MCF 10A (cell line): Measurements from ENCODE around the gene VIM. TPM values are rescaled to one million over a fixed set of nuclear protein-coding genes. Genes with fewer than 3 reads are reported as not detected.

Experiments
- Bru-seq: library from RNA; stranded (reverse); fragments of 400-500 nt; gene quantifications from one replicate; lab custom pipeline; 2021; lab: Mats Ljungman, UMichigan
- BruChase-seq, 2 experiments: library from RNA; stranded (reverse); fragments of 400-500 nt; gene quantifications; one replicate each; lab custom pipeline; 2021; lab: Mats Ljungman, UMichigan
- BruUV-seq: library from RNA; stranded (reverse); fragments of 400-500 nt; replicated peaks from 2 replicates; lab custom pipeline; 2021; lab: Mats Ljungman, UMichigan
- CTCF ChIA-PET: fragments of 300-600 bp; sonication (Branson Sonifier 250); formaldehyde crosslinking; extraction: SDS; loops from one replicate; lab custom pipeline; 2021; ENCODE audit warnings: antibody characterized with exemption, inconsistent platforms; lab: Yijun Ruan, JAX
- POLR2A ChIA-PET: fragments of 300-600, 350-650 bp; sonication (Branson Sonifier 250); formaldehyde crosslinking; extraction: SDS; loops from one replicate; lab custom pipeline; 2020; ENCODE audit warnings: antibody characterized with exemption, inconsistent platforms; lab: Yijun Ruan, JAX
- DNase-seq: peaks from one replicate; pipeline ENCODE4 v3.0.0-alpha.2; 2018; ENCODE audit not compliant: unreplicated experiment
- H3K27ac Mint-ChIP-seq: one replicate; pipeline ENCODE4 v1.8.0; 2022; ENCODE audit warnings: mild to moderate bottlenecking, low read depth, mixed read lengths; ENCODE audit not compliant: unreplicated experiment
- H3K27me3 Mint-ChIP-seq: one replicate; pipeline ENCODE4 v1.8.0; 2022; ENCODE audit warnings: mixed read lengths; ENCODE audit not compliant: insufficient read depth, unreplicated experiment
- H3K36me3 Mint-ChIP-seq: one replicate; pipeline ENCODE4 v1.8.0; 2022; ENCODE audit warnings: mild to moderate bottlenecking, moderate library complexity, mixed read lengths; ENCODE audit not compliant: insufficient read depth, unreplicated experiment
- H3K4me1 Mint-ChIP-seq: one replicate; pipeline ENCODE4 v1.8.0; 2022; ENCODE audit warnings: mixed read lengths; ENCODE audit not compliant: insufficient read depth, unreplicated experiment
- H3K4me3 Mint-ChIP-seq: one replicate; pipeline ENCODE4 v1.8.0; 2022; ENCODE audit warnings: mild to moderate bottlenecking, moderate library complexity, mixed read lengths; ENCODE audit not compliant: unreplicated experiment
- H3K9me3 Mint-ChIP-seq: one replicate; pipeline ENCODE4 v1.8.0; 2022; ENCODE audit warnings: mixed read lengths; ENCODE audit not compliant: unreplicated experiment
- CTCF ChIP-seq: fragments of 200-600 bp; IDR thresholded peaks from one replicate; pipeline ENCODE4 v1.8.0; 2022; ENCODE audit warnings: antibody characterized with exemption, mild to moderate bottlenecking; ENCODE audit not compliant: unreplicated experiment
- intact Hi-C: fragments of 100-400 bp; cut with micrococcal nuclease; formaldehyde crosslinking; loops from 2 replicates; pipeline ENCODE4 v1.14.1; 2022
- long read RNA-seq: library from polyadenylated mRNA; stranded (forward); transcript quantifications from one replicate; pipeline ENCODE4 v2.0.0, GENCODE V29; 2022
- total RNA-seq: library from RNA; stranded (reverse); gene quantifications from 2 replicates; pipeline ENCODE4 v1.2.3, GENCODE V29; 2022

The VIM gene
- total RNA-seq (1,413 and 1,430 TPM in 2 replicates), Bru-seq, nascent RNA (percentile 99 among the genes with signal in this experiment), BruChase-seq, experiment 1, labeled RNA remaining after a 6-hour chase (percentile 100 among the genes with signal in this experiment), BruChase-seq, experiment 2, labeled RNA remaining after a 2-hour chase (percentile 99 among the genes with signal in this experiment)
- long read RNA-seq, transcript VIM-201 (9 exons, 1,868 nt): major isoform, 950 of 1,015 reads
- long read RNA-seq, partial matches to known transcripts: 29 of 1,015 reads
- long read RNA-seq, other reads (novel, unspliced or antisense): 36 of 1,015 reads

- peak within 1 kb of the TSS; percentile 95 for H3K27ac Mint-ChIP-seq
- DNase-seq: peak; percentile 97
- H3K4me3 Mint-ChIP-seq: peak within 1 kb of the TSS; percentile 76
- H3K36me3 Mint-ChIP-seq: peaks cover 43% of the 10 kb centered on the region
- H3K9me3 Mint-ChIP-seq: no peaks in the 10 kb centered on the region
- BruUV-seq: no TSS peak
- intact Hi-C loops: loop anchor here (1.0 to 5.0 kb wide), 5 partner anchors 12 to 336 kb away; partner anchors contain the start of gene TRDMT1
- ChIA-PET CTCF (interaction anchor here (0.6 to 2.6 kb wide), 7 partner anchors 13 to 1211 kb away, joined by 3 to 23 read pairs (median 4); partner anchors contain the start of gene TRDMT1), POLR2A (interaction anchor here (0.7 to 6.0 kb wide), 9 partner anchors 9 to 411 kb away, joined by 3 to 126 read pairs (median 5); partner anchors contain the start of genes RSU1 and TRDMT1)
- peaks cover 18% of the 10 kb centered on the region for H3K4me1 Mint-ChIP-seq
- H3K27me3 Mint-ChIP-seq: no peaks in the 10 kb centered on the region
- TF ChIP-seq CTCF: no peak
Observed at GRCh38 chr10:17228091-17229015, at the start of gene VIM. Gene VIM (plus strand): TSS chr10:17228241. CDS start chr10:17229423, 1,182 bp downstream.

DNA sequence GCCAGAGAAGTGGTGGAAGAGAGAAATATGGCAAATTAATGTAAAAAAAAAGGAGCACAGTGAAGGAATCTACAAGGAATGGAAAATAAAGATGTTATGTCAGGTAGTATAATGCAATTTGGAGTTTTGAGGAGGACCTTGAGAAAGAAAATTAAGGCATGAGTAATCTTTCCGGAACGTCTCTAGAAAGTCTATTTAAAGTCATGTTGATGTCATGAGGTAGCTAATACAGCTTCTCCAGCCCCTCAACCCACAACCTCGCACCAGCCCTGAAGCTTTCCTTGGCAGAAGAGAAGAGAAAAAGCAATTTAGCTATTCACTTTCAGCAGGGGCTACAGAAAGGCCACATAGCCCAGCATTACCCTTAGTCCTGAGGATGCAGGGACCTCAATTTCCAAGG lies 49.0 kb upstream of the VIM start:
- TF ChIP-seq CTCF: no peak
- Mint-ChIP-seq H3K27me3 (no peaks in the 10 kb centered on the region), H3K4me3 (no peak overlapping the region), H3K9me3 (no peaks in the 10 kb centered on the region), H3K4me1 (peaks cover 6% of the 10 kb centered on the region), H3K36me3 (peaks cover 7% of the 10 kb centered on the region), H3K27ac (no peak overlapping the region)
- intact Hi-C loops: no loop called here
- ChIA-PET CTCF (interaction anchor here (0.6 to 1.2 kb wide), 8 partner anchors 13 to 1988 kb away, joined by 3 to 6 read pairs (median 3); no protein-coding TSS in a partner anchor), POLR2A (interaction anchor here (1.1 kb wide), 1 partner anchor 23 kb away, joined by 4 read pairs; the partner anchor contains the start of gene TRDMT1)
- BruUV-seq: no TSS peak
- peak; percentile 27 for DNase-seq

DNA sequence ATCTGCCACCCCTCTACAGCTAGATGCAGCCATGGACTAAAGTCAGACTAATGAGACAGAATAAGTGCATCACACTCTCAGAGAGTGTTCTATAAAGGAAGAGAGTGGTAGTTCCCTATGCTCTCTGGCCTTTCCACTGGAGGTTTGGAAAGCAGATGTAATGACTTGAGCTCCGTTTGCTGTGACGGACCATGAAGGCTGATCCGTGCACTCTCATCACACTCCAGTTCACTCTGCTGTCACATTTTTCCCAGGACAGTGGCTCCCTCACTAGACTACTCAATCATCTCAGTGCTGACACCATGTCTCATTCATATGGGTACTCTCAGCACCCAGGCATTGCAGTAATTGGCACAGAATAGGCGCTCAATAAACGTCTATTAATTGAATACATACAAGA lies 46.9 kb upstream of the VIM start:
- BruUV-seq: no TSS peak
- no peak overlapping the region for H3K27ac Mint-ChIP-seq
- H3K36me3 Mint-ChIP-seq: peaks cover 7% of the 10 kb centered on the region
- H3K4me1 Mint-ChIP-seq: peaks cover 6% of the 10 kb centered on the region
- no peak for DNase-seq
- H3K27me3 Mint-ChIP-seq: no peaks in the 10 kb centered on the region
- POLR2A ChIA-PET: no interaction called here
- no peak for TF ChIP-seq CTCF
- no peaks in the 10 kb centered on the region for H3K9me3 Mint-ChIP-seq
- intact Hi-C loops: no loop called here
- no peak overlapping the region for H3K4me3 Mint-ChIP-seq
- CTCF ChIA-PET: interaction anchor here (0.7 to 1.9 kb wide), 4 partner anchors 10 to 561 kb away, joined by 3 to 7 read pairs (median 4); partner anchors contain the start of gene TRDMT1
